Central memory CD8-positive, alpha-beta T cell (primary cell): Measurements from ENCODE around the gene THBS1.

Experiments used
- ATAC-seq: fragments of 150-1000 bp; cut with Tn5 transposase; replicated peaks from 2 replicates; pipeline ENCODE4 v1.10.0; 2022; ENCODE audit warnings: mild to moderate bottlenecking, moderate FRiP score, moderate number of reproducible peaks; ENCODE audit not compliant: poor library complexity, severe bottlenecking; ENCODE audit errors: extremely low read depth
- DNase-seq, 2 donors: peaks; one replicate each; pipeline ENCODE4 v3.0.0; 2021; ENCODE audit warnings: low spot score in 2 of 2
- H3K27ac Mint-ChIP-seq: one replicate; pipeline ENCODE4 v1.8.0; 2022; ENCODE audit warnings: low read depth, mild to moderate bottlenecking, moderate library complexity, mixed read lengths
- H3K27me3 Mint-ChIP-seq: one replicate; pipeline ENCODE4 v1.8.0; 2022; ENCODE audit warnings: mixed read lengths
- H3K36me3 Mint-ChIP-seq: one replicate; pipeline ENCODE4 v1.8.0; 2022; ENCODE audit warnings: mild to moderate bottlenecking, moderate library complexity, mixed read lengths; ENCODE audit not compliant: insufficient read depth
- H3K4me1 Mint-ChIP-seq: one replicate; pipeline ENCODE4 v1.8.0; 2022; ENCODE audit warnings: mixed read lengths
- H3K4me3 Mint-ChIP-seq: one replicate; pipeline ENCODE4 v1.8.0; 2022; ENCODE audit warnings: mild to moderate bottlenecking, moderate library complexity, mixed read lengths
- H3K9me3 Mint-ChIP-seq: one replicate; pipeline ENCODE4 v1.8.0; 2022; ENCODE audit warnings: mixed read lengths

The THBS1 gene

DNA sequence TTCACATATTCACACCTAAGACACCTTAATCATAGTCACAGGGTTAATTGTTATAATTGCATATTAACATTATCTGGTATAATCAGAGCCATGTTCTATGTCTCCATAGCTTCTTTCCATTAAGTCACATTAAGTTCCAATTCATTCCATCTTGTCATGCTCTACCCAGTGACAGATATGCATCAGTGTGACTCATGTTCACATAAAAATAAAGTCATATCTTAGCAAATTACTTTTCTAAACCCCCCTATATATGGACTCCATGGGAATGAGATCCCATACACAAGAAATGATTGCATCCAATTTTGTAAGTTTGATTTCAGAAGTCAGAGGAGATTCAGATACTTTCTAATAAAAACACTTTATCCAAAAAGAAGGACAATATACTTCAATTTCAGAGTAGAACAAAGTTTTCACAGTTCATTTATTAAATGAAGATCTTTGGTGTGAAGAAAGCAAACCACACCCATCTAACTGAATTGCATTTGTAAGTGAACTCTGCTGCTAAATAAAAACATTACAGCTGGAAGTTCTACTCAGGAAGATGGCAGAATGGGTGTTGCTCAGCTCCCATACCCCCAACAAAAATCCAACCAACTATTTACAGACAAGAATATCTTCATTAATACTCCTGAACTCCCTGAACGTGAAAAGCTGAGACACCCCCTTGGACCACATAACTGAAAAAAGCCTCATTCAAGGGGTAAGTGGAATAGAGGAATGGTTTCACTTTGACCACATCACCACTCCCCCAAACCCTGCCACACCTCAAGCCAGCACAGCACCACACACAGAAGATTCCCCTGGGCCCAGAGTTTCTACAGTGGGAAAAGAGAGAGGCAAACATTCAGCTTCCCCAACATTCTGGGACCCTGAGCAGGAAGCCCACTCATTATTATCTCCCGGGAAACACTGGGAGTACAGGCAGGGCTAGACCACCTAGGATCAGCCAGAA is 27.6 kb downstream of the THBS1 start:
- H3K27me3 Mint-ChIP-seq = no peaks in the 10 kb centered on the region
- DNase-seq = no peak
- H3K4me3 Mint-ChIP-seq = no peak overlapping the region
- H3K27ac Mint-ChIP-seq = peak overlapping the region; percentile 42
- no peak for ATAC-seq
- H3K36me3 Mint-ChIP-seq = no peaks in the 10 kb centered on the region
- peaks cover 19% of the 10 kb centered on the region for H3K4me1 Mint-ChIP-seq
- peaks cover 7% of the 10 kb centered on the region for H3K9me3 Mint-ChIP-seq

DNA sequence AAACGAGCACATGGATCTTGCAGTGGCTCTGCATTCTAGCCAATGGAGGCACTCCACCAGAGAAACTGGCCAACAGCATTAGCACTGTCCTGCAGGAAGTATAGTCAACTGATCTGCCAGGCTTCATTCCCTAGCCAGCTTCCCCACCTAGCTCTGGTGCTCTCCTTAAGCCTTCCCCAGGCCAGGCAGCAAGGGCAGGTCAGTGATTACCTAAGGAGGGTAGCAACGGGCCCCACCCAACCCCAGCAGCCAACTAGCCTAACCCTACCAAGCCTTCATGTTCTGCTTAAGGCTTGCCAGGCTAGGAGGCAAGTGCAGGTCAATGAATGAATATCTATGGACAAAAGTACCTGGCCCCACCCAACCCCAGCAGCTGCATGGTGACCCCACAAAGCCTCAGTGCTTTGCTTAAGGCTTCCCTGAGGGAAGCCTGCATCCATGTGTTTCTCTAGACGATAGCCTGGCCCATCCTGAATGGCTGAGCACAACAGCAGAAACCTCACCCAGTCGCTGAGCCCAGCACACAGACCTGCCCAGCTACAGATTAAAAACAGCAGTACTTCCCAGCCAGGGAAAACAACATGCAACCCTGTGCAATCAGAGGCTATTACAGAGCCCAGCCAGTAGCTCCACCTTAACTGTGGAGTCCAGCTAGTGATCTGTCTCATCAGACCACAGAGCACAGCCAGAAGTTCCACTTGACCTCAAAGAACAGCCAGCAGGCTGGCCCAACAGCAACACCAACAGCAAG is 28.5 kb downstream of the THBS1 start:
- ATAC-seq = no peak
- H3K9me3 Mint-ChIP-seq = peaks cover 15% of the 10 kb centered on the region
- H3K4me3 Mint-ChIP-seq = no peak overlapping the region
- H3K4me1 Mint-ChIP-seq = peaks cover 19% of the 10 kb centered on the region
- H3K27me3 Mint-ChIP-seq = no peaks in the 10 kb centered on the region
- no peak overlapping the region for H3K27ac Mint-ChIP-seq
- no peak for DNase-seq
- no peaks in the 10 kb centered on the region for H3K36me3 Mint-ChIP-seq

DNA sequence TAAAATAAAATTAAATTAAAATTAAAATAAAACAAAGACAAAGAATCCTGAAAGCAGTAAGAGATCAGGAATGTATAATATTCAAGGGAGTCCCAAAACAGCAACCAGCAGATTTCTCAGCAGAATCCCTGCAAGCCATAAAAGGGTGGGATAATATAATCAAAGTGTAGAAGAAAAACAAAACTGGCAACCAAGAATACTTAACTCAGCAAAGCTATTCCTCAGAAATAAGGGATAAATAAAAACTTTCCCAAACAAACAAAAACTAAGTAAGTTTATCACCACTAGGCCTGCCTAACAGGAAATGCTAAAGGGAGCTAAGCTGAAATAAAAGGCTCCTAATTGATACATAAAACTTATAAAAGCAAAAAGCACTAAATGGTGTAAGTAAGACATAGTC is 29.8 kb downstream of the THBS1 start:
- Mint-ChIP-seq H3K27me3 (no peaks in the 10 kb centered on the region), H3K4me3 (no peak overlapping the region), H3K9me3 (peaks cover 15% of the 10 kb centered on the region), H3K36me3 (no peaks in the 10 kb centered on the region), H3K27ac (no peak overlapping the region), H3K4me1 (peaks cover 26% of the 10 kb centered on the region)
- no peak for ATAC-seq
- no peak for DNase-seq

DNA sequence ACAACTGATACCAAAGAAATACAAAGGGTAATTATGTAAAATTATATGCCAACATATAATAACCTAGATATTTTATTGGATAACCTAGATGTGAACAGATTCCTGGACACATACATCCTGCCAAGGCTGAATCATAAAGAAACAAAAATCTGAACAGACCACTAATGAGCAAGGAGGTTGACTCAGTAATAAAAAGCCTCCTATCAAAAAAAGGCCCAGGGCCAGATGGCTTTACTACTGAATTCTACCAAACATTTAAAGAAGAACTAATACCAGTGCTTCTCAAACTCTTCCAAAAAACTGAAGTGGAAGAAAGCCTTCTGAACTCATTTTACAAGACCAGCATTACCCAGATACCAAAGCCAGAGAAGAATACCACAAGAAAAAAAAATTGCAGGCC is 32.4 kb downstream of the THBS1 start:
- Mint-ChIP-seq H3K36me3 (no peaks in the 10 kb centered on the region), H3K4me1 (peaks cover 25% of the 10 kb centered on the region), H3K27ac (no peak overlapping the region), H3K27me3 (no peaks in the 10 kb centered on the region), H3K4me3 (no peak overlapping the region), H3K9me3 (peaks cover 20% of the 10 kb centered on the region)
- ATAC-seq = no peak
- DNase-seq = no peak

DNA sequence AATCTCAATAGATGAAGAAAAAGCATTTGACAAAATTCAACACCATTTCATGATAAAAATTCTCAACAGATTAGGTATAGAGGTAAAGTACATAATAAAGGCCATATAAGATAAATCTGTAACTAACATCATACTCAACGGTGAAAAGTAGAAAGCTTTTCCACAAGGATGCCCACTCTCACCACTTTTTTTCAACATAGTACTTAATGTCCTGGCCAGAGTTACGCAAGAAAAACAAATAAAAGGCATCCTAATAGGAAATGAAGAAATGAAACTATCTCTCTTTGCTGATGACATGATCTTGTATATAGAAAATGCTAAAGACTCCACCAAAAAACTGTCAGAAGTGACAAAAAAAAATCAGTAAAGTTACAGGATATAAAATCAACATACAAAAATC is 33.0 kb downstream of the THBS1 start:
- Mint-ChIP-seq H3K4me3 (no peak overlapping the region), H3K36me3 (no peaks in the 10 kb centered on the region), H3K27me3 (no peaks in the 10 kb centered on the region), H3K27ac (no peak overlapping the region), H3K9me3 (peaks cover 20% of the 10 kb centered on the region), H3K4me1 (peaks cover 19% of the 10 kb centered on the region)
- DNase-seq (no peak), ATAC-seq (no peak)

DNA sequence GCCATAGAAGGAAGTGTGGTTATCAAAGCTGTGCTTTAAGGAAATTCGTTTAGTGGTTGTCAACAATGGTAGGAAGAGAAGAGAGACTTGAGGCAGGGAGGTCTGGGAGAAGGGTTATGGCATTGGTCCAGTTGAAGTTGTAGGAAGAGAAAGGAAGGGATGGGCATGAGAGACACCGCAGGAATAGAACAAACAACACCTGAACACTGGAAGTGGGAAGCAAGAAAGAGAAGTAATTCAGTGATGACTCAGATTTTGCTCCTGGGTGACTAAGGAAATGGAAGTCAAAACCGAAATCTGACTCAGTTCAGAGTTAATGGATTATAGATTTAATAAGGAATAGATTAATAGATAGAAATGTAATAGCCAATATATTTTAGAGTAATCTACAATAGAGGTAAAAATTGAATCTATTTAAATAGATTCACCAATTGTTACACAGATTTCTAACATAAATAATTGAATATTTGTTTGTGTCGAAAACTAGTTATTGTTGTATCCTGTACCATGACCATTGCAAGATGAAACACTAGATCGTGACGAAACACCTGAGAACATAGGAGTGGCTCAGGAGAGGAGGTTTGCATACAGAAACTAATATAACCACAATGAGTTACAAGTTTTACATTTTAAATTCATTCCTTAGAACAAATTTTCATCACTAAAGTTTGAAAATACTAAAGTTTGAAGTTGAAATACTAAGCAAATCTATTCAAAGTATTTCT is 36.0 kb downstream of the THBS1 start:
- Mint-ChIP-seq H3K27ac (no peak overlapping the region), H3K4me3 (no peak overlapping the region), H3K9me3 (peaks cover 17% of the 10 kb centered on the region), H3K36me3 (no peaks in the 10 kb centered on the region), H3K27me3 (no peaks in the 10 kb centered on the region), H3K4me1 (peaks cover 19% of the 10 kb centered on the region)
- DNase-seq (no peak), ATAC-seq (no peak)

DNA sequence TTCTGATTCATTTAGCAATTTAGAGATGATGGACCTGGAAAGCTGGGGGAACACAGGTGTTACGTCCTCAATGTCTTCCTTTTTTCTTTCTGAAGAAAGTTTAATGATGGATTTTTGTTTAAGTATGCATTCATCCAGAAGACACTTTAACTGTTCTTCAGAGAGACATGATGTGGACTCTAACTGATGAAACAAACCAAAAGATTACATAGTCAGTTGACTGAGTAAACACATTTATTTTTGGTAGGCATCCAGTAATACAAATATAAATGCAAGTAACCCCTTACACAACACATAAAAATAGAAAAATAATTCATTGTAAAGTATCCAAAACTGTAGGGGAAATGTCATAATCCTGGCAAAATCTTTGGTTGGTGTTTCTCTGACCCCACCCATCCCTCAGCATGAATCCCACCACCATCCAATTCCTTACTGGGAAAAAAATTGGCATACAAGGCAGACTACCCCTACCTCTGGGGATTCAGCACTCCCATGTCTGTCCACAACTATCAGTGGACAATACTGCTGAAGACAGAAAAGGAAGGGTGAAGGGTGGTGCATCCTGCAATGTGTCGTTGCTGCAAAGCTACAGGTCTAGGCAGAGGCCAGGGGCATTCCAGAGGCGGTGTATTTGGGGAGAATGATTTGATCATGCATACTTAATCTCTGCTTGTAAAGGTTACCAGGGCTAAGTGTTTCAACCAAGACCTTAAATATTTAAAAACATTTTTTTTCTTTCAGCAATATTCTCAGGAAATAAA is 37.4 kb downstream of the THBS1 start:
- peaks cover 16% of the 10 kb centered on the region for H3K9me3 Mint-ChIP-seq
- DNase-seq (no peak), ATAC-seq (no peak)
- no peaks in the 10 kb centered on the region for H3K27me3 Mint-ChIP-seq
- peaks cover 33% of the 10 kb centered on the region for H3K4me1 Mint-ChIP-seq
- no peak overlapping the region for H3K27ac Mint-ChIP-seq
- no peaks in the 10 kb centered on the region for H3K36me3 Mint-ChIP-seq
- H3K4me3 Mint-ChIP-seq = no peak overlapping the region

DNA sequence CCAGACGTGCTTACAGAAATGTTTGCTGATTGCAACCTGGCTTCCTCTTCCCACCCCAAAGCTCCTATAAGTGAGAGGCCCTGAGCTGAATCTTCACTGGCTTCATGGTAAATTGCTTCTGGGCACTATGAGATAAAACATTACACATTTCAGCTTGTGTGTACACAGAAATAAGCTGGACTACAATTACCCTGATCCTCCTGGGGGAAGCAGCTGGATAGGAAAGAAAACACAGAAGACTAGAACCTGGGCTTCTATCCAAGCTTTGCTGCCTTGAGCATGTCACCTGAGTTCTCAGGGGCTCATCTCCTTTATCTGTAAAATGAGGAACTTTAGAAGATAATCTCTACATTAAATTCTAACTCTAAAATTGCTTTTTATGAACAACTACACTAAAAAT is 40.3 kb downstream of the THBS1 start:
- DNase-seq (no peak), ATAC-seq (no peak)
- no peaks in the 10 kb centered on the region for H3K27me3 Mint-ChIP-seq
- H3K36me3 Mint-ChIP-seq = peaks cover 11% of the 10 kb centered on the region
- H3K9me3 Mint-ChIP-seq = peaks cover 6% of the 10 kb centered on the region
- H3K4me3 Mint-ChIP-seq = no peak overlapping the region
- H3K27ac Mint-ChIP-seq = peak overlapping the region; percentile 100
- H3K4me1 Mint-ChIP-seq = peaks cover 53% of the 10 kb centered on the region

DNA sequence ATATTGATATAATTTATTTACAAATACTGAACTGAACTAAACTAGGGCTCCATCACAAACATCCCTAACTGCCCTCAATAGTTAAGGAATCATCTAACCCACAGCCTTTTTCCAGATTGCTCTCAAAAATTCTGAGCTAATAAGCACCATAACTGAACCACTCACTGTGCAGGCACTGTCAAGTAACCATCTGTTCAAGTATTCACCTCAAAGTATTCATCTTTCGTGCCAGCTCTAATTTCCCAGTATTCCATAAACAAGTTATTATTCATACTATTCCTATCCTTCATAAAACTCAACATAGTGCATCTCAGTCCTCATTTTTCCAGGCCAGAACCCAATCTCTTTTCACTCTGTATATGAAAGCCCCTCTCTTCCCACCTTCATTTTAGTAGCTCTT is 41.1 kb downstream of the THBS1 start:
- no peaks in the 10 kb centered on the region for H3K9me3 Mint-ChIP-seq
- ATAC-seq (no peak), DNase-seq (no peak)
- no peak overlapping the region for H3K4me3 Mint-ChIP-seq
- no peaks in the 10 kb centered on the region for H3K27me3 Mint-ChIP-seq
- peak overlapping the region; percentile 100 for H3K27ac Mint-ChIP-seq
- peaks cover 52% of the 10 kb centered on the region for H3K4me1 Mint-ChIP-seq
- H3K36me3 Mint-ChIP-seq = peaks cover 14% of the 10 kb centered on the region

DNA sequence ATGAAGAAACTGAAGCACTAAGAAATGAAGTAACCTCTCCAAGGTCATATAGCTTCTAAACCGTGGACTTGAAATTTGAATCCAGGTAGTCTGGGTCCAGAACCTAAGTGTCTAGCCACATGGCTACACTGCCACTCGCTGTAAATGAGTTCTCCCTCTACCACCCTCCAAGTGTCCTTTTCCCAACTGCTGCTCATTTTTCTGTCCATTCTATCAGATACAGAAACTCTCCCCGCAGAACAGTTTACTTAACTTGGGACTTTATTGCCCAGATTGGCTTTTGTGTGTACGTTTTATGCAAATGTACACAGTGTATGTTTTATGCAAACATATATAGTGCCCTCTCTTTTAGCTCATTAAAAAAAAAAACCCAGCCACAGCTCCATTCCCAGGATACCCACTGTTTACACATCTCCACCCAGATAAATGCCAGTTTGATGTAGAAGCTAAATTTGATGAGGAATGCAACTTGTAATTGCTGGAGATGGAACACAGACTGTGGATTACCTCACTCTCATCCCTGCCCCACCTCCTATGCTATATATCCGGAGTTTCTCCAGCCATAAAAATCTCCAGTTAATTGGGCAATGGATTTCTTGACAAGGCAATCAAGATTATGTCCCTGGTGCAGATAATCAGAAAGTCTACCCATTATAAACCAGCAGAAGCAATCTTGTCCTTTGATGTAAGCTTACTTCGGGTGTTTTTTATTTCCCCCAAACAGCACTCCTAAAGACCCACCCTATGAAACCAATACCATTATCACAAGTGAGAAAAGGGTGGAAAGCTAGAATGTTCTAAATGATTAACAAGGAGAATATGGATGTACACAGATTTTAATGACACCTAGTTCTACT is 42.0 kb downstream of the THBS1 start:
- Mint-ChIP-seq H3K4me1 (peaks cover 61% of the 10 kb centered on the region), H3K27ac (peak overlapping the region; percentile 100), H3K4me3 (peak overlapping the region; percentile 76), H3K36me3 (peaks cover 14% of the 10 kb centered on the region), H3K27me3 (no peaks in the 10 kb centered on the region), H3K9me3 (no peaks in the 10 kb centered on the region)
- DNase-seq (no peak), ATAC-seq (no peak)

DNA sequence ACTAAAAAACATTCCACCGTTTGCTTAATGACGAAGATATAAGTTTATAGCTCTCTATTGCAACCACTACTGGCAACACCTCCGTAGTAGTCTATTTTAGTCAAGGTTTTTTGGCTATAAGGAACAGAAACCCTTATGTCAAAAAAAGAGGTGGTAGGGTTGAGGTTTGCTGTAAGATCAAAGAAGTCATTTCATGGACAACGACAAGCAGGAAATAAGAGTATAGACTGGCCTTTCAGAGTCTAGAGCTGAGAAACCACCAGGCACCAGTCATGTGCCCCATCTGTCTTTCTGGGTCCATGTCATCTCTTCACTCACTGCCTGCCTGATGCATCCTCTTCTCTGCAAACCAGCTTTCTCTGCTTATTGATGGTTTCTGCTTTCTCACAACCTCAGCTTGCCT is 42.7 kb downstream of the THBS1 start:
- Mint-ChIP-seq H3K27ac (peak overlapping the region; percentile 100), H3K36me3 (peaks cover 14% of the 10 kb centered on the region), H3K9me3 (no peaks in the 10 kb centered on the region), H3K4me1 (peaks cover 68% of the 10 kb centered on the region), H3K4me3 (peak overlapping the region; percentile 76), H3K27me3 (no peaks in the 10 kb centered on the region)
- ATAC-seq = peak; percentile 81
- peak in 1 of 2 donors; percentile 73 for DNase-seq
